SHP77 (cell line): ENCODE results near the gene ARHGAP15.

Experiments
- DNase-seq, 2 experiments: peaks; one replicate each; lab custom pipeline; 2025; lab: John Stamatoyannopoulos, UW

The ARHGAP15 gene

GRCh38 chr2:143690235-143690634, 561.0 kb downstream of the ARHGAP15 start:
- no peak for DNase-seq

GRCh38 chr2:143691121-143691520, 561.9 kb downstream of the ARHGAP15 start:
- no peak for DNase-seq

GRCh38 chr2:143692162-143692561, 562.9 kb downstream of the ARHGAP15 start:
- no peak for DNase-seq

- no peak for DNase-seq
Observed at GRCh38 chr2:143692967-143693366, 563.7 kb downstream of the ARHGAP15 start.

- no peak for DNase-seq
Observed at GRCh38 chr2:143694335-143694734, 565.1 kb downstream of the ARHGAP15 start.

GRCh38 chr2:143696651-143697050, 567.4 kb downstream of the ARHGAP15 start:
- DNase-seq: no peak

- DNase-seq: no peak
Observed at GRCh38 chr2:143697744-143698143, 568.5 kb downstream of the ARHGAP15 start.

- DNase-seq: no peak
Observed at GRCh38 chr2:143698352-143698751, 569.1 kb downstream of the ARHGAP15 start.

GRCh38 chr2:143698888-143699570, 569.8 kb downstream of the ARHGAP15 start:
- no peak for DNase-seq

GRCh38 chr2:143700865-143701264, 571.6 kb downstream of the ARHGAP15 start:
- no peak for DNase-seq

GRCh38 chr2:143701785-143702184, 572.6 kb downstream of the ARHGAP15 start:
- no peak for DNase-seq

GRCh38 chr2:143702931-143703330, 573.7 kb downstream of the ARHGAP15 start:
- no peak for DNase-seq

- no peak for DNase-seq
Observed at GRCh38 chr2:143704451-143705106, 575.4 kb downstream of the ARHGAP15 start.

- DNase-seq: no peak
Observed at GRCh38 chr2:143705108-143705707, 576.0 kb downstream of the ARHGAP15 start.

GRCh38 chr2:143706354-143706753, 577.1 kb downstream of the ARHGAP15 start:
- no peak for DNase-seq

- DNase-seq: no peak
Observed at GRCh38 chr2:143708682-143709081, 579.5 kb downstream of the ARHGAP15 start.

- no peak for DNase-seq
Observed at GRCh38 chr2:143710196-143710595, 581.0 kb downstream of the ARHGAP15 start.

- DNase-seq: no peak
Observed at GRCh38 chr2:143710879-143711278, 581.7 kb downstream of the ARHGAP15 start.

GRCh38 chr2:143716522-143716921, 587.3 kb downstream of the ARHGAP15 start:
- DNase-seq: no peak

- no peak for DNase-seq
Observed at GRCh38 chr2:143717053-143717452, 587.8 kb downstream of the ARHGAP15 start.

GRCh38 chr2:143717536-143718168, 588.4 kb downstream of the ARHGAP15 start:
- DNase-seq: no peak

GRCh38 chr2:143718745-143719144, 589.5 kb downstream of the ARHGAP15 start:
- no peak for DNase-seq

- no peak for DNase-seq
Observed at GRCh38 chr2:143719406-143719805, 590.2 kb downstream of the ARHGAP15 start.
